Sciatic nerve (tissue), 2 donors: ENCODE results near the gene MS4A13. TPM values are rescaled to one million over a fixed set of nuclear protein-coding genes. Genes with fewer than 3 reads are reported as not detected.
A peak's percentile ranks its signal among the peaks of the same experiment; 100 is the strongest.
"Not testable (repeated sequence)": the region's sequence is repeated elsewhere in the genome, so short reads cannot be mapped to it uniquely, and the experiment has no call there.

ENCODE experiments used
- ATAC-seq: fragments of 200-7000 bp; cut with Tn5 transposase; one replicate; pipeline ENCODE4 v1.9.1; 2020; ENCODE audit warnings: mild to moderate bottlenecking, moderate library complexity
- DNase-seq: peaks from one replicate; pipeline ENCODE4 v3.0.0-alpha.2; 2020; ENCODE audit warnings: low spot score
- intact Hi-C: fragments of 100-400 bp; cut with DNase I; formaldehyde crosslinking; loops from one replicate; pipeline ENCODE4 v1.14.2; 2022
- total RNA-seq: library from RNA; stranded (reverse); fragmentation: NEBNext Ultra II Directional; extraction: Animal tissue kit (Norgen Biotek cat#: 25700); gene quantifications from one replicate; pipeline ENCODE4 v1.2.1, GENCODE V29; 2021
- donor health status: DM: no; HTN: no; CAD: no.
- donor health status: DM: no; HTN: no; CAD: no.

Gene MS4A13
- total RNA-seq, 1 donor from 2014 or later = not detected

GRCh38 chr11:60528465-60528864, 13.3 kb downstream of the MS4A13 start:
- ATAC-seq (no peak), DNase-seq (no peak)
- intact Hi-C loops = no loop called here

- ATAC-seq (no peak), DNase-seq (no peak)
- intact Hi-C loops = no loop called here
Measured at GRCh38 chr11:60528934-60529333, 13.7 kb downstream of the MS4A13 start.

DNA sequence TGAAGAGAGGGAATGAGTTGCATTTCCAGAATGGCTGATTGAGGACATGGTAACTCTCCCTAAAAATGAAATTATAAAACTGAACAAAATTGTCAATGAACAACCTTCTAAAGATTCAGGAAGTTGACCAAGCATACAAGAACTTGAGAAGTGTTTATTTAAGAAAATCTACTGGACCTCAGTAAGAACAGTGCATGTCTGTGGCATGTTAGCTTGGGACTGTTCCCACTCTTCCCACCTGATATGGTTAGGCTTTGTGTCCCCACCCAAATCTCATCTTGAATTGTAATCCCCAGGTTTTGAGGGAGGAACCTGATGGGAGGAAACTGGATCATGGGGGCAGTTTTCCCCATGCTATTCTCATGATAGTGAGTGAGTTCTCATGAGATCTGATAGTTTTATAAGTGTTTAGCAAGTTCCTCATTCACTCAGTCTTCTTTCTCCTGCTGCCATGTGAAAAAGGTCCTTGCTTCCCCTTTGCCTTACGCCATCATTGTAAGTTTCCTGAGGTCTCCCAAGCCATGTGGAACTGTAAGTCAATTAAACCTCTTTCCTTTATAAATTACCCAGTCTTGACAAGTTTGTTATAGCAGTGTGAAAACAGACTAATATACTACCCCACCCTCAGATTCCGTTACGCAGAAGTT, 15.4 kb downstream of the MS4A13 start:
- DNase-seq = no peak
- intact Hi-C loops = no loop called here
- no peak for ATAC-seq

GRCh38 chr11:60532383-60532782, 17.2 kb downstream of the MS4A13 start:
- ATAC-seq, intact Hi-C loops: not testable (repeated sequence)
- peak; percentile 14 for DNase-seq

DNA sequence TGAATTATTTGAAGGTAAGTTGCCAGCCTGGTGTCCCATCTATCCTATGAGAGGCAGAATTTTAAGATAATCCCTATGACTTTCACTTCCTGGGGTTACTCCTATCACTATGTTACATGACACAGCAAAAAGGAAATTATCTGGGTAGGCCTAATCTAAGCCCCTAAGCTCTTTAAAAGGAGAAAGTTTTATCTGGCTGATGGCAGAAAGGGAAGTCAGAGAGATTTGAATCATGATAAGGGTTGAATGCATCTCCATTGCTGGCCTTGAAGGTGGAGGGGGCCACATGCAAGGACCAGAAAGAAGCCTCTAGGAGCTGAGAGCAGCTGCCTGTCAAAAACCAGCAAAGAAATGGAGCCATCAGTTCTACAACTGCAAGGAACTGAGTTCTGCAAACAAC, 23.4 kb downstream of the MS4A13 start:
- DNase-seq, ATAC-seq, intact Hi-C loops: not testable (repeated sequence)

GRCh38 chr11:60544077-60544476, 28.9 kb downstream of the MS4A13 start:
- DNase-seq (no peak), ATAC-seq (no peak)
- intact Hi-C loops = no loop called here

DNA sequence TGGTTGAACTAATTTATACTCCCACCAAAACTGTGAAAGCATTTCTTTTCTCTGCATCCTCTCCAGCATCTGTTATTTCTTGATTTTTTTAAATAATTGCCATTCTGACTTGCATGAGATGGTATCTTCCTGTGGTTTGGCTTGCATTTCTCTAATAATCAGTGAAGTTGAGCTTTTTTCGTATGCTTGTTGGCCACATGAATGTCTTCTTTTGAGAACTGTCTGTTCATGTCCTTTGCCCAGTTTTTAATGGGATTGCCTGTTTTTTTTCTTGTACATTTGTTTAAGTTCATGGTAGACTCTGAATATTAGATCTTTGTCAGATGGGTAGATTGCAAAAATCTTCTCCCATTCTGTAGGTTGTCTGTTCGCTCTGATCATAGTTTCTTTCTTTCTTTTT, 46.1 kb downstream of the MS4A13 start:
- intact Hi-C loops = no loop called here

DNA sequence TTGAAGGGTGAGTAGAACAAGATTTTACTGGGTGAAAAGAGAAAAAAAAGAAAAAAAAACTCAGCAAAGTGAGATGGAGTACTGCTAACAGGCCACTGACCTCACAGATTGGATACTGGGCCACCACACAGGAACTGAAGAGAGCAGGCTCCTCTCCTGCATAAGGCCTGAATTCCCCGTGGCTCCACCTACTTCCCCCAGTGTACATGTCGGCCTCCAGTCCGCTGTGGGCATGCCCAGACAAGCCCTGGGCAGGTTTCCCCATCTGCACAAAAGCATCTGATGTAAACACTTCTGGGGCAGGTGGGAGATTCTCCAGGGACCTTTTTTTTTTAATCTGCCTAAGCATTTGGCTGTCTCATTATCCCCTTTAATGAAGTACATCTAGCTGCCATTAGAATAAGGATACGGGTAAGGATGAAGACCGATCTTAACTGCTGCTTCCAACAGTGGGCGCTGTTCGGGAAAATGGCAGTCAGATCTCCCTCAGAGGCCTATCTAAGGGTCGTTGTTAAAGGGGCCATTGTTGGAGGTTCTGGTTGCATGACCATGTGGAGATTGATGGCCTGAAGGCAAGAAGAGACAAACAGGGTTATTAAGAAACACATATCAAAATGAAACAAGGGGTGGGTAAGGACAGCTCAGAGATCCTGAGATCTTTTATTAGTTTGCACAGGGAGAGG, 48.5 kb downstream of the MS4A13 start:
- ATAC-seq = no peak
- DNase-seq = no peak
- intact Hi-C loops = no loop called here

More for the DNA sequence above, 46.1 kb downstream of the MS4A13 start:
- ATAC-seq (no peak), DNase-seq (no peak)

DNA sequence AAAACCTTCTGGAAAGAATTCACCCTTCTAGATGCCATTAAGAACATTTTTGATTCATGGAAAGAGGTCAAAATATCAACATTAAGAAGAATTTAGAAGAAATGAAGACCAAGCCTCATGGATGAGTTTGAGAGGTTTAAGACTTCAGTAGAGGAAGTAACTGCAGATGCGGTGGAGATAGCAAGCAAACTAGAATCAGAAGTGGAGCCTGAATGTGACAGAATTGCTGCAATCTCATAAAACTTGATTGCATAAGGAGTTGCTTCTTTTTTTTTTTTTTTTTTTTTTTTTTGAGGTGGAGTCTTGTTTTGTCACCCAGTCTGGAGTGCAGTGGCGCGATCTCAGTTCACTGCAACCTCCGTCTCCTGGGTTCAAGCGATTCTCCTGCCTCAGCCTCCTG, 51.6 kb downstream of the MS4A13 start:
- no peak for ATAC-seq
- intact Hi-C loops = no loop called here
- no peak for DNase-seq

DNA sequence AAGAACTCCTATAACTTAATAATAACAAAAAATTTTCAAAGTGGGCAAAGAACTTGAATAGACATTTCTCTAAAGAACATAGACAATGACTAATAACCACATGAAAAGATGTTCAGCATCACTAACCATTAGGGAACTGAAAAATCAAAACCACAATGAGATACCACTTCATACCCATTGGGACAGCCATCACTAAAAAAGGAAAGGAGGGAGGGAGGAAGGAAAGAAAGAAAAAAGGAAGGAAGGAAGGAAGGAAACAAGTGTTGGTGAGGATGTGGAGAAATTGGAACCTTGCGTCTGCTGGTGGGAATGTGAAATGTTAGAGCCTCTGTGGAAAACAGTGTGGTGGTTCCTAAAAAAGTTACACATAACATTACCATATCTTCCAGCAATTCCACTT, 55.8 kb downstream of the MS4A13 start:
- no peak for ATAC-seq

DNA sequence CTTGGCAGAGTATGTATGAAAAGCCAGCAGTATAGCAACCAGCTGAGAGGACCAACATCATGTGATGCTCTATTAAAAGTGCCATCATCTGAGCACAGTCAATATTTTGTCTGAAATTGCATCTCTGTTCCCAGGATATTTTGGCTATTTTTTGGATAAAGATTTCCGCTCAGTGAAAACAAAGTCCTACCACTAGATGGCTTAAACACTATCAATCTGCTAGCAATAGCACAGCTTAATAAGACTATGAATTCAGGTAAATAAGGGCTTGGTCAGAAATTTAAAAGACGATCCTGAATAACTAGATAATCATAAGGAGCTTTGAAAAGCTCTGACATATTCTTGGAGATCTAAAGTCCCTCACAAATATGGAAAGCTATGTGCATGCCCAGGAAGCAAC, 74.4 kb downstream of the MS4A13 start:
- intact Hi-C loops = no loop called here
- DNase-seq (no peak), ATAC-seq (no peak)

More for the DNA sequence above, 55.8 kb downstream of the MS4A13 start:
- DNase-seq = no peak
- intact Hi-C loops = no loop called here

Other genes starting within 250 kb of the MS4A13 start
- gene MS4A4A, start 234.7 kb upstream of the MS4A13 start, total RNA-seq = 32.9 TPM
- gene MS4A6E, start 188.1 kb upstream of the MS4A13 start, total RNA-seq = 0.53 TPM
- gene MS4A7, start 136.9 kb upstream of the MS4A13 start, total RNA-seq = 48.4 TPM
- gene MS4A14, start 118.9 kb upstream of the MS4A13 start, total RNA-seq = 6.4 TPM
- not detected for gene MS4A5, start 85.8 kb upstream of the MS4A13 start, total RNA-seq
- 2.5 TPM for gene MS4A1, start 59.5 kb upstream of the MS4A13 start, total RNA-seq
- not detected for gene MS4A12, start 22.6 kb upstream of the MS4A13 start, total RNA-seq
- not detected for gene MS4A8, start 184.2 kb downstream of the MS4A13 start, total RNA-seq
- gene MS4A18, start 209.3 kb downstream of the MS4A13 start, total RNA-seq = not detected
- gene MS4A15, start 241.5 kb downstream of the MS4A13 start, total RNA-seq = not detected